NCI-H2081 treated with DMSO at 0.1 percent for 48 hours (cell line): ENCODE results near the gene SLAMF1.
"Not testable (repeated sequence)": the region's sequence is repeated elsewhere in the genome, so short reads cannot be mapped to it uniquely, and the experiment has no call there.

Experiments
- DNase-seq: peaks from one replicate; lab custom pipeline; 2025; lab: John Stamatoyannopoulos, UW

SLAMF1 gene

GRCh38 chr1:160560045-160560705 is 86.7 kb downstream of the SLAMF1 start:
- no peak for DNase-seq

- DNase-seq = not testable (repeated sequence)
These were observed 87.4 kb downstream of the SLAMF1 start for GRCh38 chr1:160559437-160559836.

- DNase-seq = no peak
These were observed 88.0 kb downstream of the SLAMF1 start for GRCh38 chr1:160558660-160559380.
